IPS-20b (cell line): ENCODE results near the gene PHLPP1.

Source experiments
- H3K27ac ChIP-seq: one replicate; pipeline ENCODE4 v1.5.1; 2013; ENCODE audit warnings: low read length
- H3K27me3 ChIP-seq: 2 replicates; pipeline ENCODE4 v1.6.1; 2013; ENCODE audit warnings: mild to moderate bottlenecking, low read length, inconsistent platforms; ENCODE audit not compliant: insufficient read depth
- H3K36me3 ChIP-seq: 2 replicates; pipeline ENCODE4 v1.6.1; 2013; ENCODE audit warnings: low read depth, mild to moderate bottlenecking, inconsistent platforms, low read length, moderate library complexity; ENCODE audit not compliant: insufficient read depth
- H3K4me1 ChIP-seq: 2 replicates; pipeline ENCODE4 v1.6.1; 2013; ENCODE audit warnings: mild to moderate bottlenecking, control low read depth, inconsistent platforms, low read length, moderate library complexity; ENCODE audit not compliant: insufficient read depth
- H3K4me3 ChIP-seq: 2 replicates; pipeline ENCODE4 v1.5.1; 2013; ENCODE audit warnings: mild to moderate bottlenecking, low read length, inconsistent platforms
- H3K9ac ChIP-seq: 2 replicates; pipeline ENCODE4 v1.6.1; 2013; ENCODE audit warnings: low read depth, mild to moderate bottlenecking, inconsistent platforms, low read length, moderate library complexity
- H3K9me3 ChIP-seq: 2 replicates; pipeline ENCODE4 v1.6.1; 2013; ENCODE audit warnings: mild to moderate bottlenecking, low read depth, low read length, inconsistent platforms; ENCODE audit not compliant: insufficient read depth

The PHLPP1 gene

DNA sequence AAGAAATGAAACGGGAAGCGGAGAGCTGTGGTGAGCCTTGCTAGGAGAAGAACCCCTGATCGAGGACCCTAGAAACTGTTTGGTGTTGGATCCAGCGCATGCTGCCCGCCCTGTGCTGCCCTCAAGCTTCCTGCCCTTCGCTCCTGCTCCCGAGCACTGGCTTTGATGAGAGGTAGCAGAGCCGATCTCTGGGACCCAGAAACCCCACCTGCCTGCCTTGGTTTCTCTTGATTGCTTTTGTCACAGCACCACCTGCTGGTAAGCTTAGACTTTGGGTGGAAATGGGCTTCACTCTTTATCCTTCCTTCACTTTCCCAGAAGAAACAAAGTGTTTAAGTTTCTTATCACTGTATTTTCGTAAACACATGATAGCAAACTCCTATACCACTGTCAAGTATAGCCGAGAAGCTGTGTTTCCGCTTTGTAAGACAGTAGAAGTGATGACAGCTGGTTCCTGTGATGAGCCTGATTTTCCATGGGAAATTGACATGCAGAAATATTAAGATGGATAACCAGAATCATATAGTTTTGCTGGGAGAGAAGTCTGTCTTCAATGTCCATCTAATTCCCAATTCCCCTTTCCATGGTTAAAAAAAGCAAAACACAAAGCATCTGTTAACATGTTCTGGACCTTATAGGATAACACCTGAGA lies 267.4 kb downstream of the PHLPP1 start:
- Histone ChIP-seq H3K4me1 (no peaks in the 10 kb centered on the region), H3K27ac (no peak overlapping the region), H3K9me3 (no peaks in the 10 kb centered on the region), H3K4me3 (no peak overlapping the region), H3K36me3 (peaks cover 26% of the 10 kb centered on the region), H3K27me3 (no peaks in the 10 kb centered on the region), H3K9ac (no peak overlapping the region)

DNA sequence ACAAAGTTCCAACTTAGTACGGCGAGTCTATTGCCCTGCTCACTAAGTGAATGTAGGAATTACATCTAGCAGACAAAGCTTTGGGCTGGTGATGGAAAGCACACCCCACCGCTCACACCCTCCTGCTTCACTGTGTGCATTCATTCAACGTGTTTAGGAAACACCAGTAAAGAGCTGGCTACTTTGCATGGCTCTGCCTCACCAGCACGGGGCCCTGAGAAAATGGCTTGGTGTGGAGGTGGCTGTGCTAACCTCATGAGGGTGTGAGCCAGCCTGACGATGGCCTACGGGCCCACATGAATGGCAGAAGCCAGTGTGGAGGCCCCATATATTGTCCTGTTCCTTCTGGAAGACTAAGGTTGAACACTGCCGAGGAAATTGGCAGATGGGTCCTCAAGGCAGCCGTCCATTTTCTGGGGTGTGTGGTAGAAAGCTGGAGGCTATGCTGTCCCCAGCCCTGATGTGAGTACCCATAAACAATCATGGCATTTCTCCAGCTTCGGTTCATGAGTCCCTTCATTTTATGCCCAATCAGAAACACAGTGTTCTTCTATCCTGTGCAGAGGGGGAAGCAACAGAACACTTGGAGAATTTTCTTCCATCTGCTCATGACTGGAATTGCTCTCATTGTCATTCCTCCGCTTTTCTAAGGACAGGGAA lies 269.4 kb downstream of the PHLPP1 start:
- no peak overlapping the region for H3K27ac ChIP-seq
- H3K36me3 ChIP-seq: peaks cover 5% of the 10 kb centered on the region; the same call in 1 of the 2 replicates
- H3K4me1 ChIP-seq: no peaks in the 10 kb centered on the region
- H3K4me3 ChIP-seq: no peak overlapping the region
- no peak overlapping the region for H3K9ac ChIP-seq
- no peaks in the 10 kb centered on the region for H3K27me3 ChIP-seq
- no peaks in the 10 kb centered on the region for H3K9me3 ChIP-seq

GRCh38 chr18:62986490-62986889 lies 271.1 kb downstream of the PHLPP1 start:
- no peaks in the 10 kb centered on the region for H3K36me3 ChIP-seq
- no peaks in the 10 kb centered on the region for H3K9me3 ChIP-seq
- H3K4me3 ChIP-seq: no peak overlapping the region
- no peak overlapping the region for H3K27ac ChIP-seq
- no peak overlapping the region for H3K9ac ChIP-seq
- H3K27me3 ChIP-seq: no peaks in the 10 kb centered on the region
- no peaks in the 10 kb centered on the region for H3K4me1 ChIP-seq

GRCh38 chr18:62987055-62987830 lies 271.9 kb downstream of the PHLPP1 start:
- no peak overlapping the region for H3K27ac ChIP-seq
- no peak overlapping the region for H3K9ac ChIP-seq
- no peaks in the 10 kb centered on the region for H3K36me3 ChIP-seq
- H3K9me3 ChIP-seq: no peaks in the 10 kb centered on the region
- H3K4me3 ChIP-seq: no peak overlapping the region
- H3K27me3 ChIP-seq: no peaks in the 10 kb centered on the region
- H3K4me1 ChIP-seq: no peaks in the 10 kb centered on the region

GRCh38 chr18:62987859-62988258 lies 272.5 kb downstream of the PHLPP1 start:
- no peaks in the 10 kb centered on the region for H3K36me3 ChIP-seq
- H3K27me3 ChIP-seq: no peaks in the 10 kb centered on the region
- no peak overlapping the region for H3K9ac ChIP-seq
- H3K4me3 ChIP-seq: no peak overlapping the region
- no peaks in the 10 kb centered on the region for H3K4me1 ChIP-seq
- no peaks in the 10 kb centered on the region for H3K9me3 ChIP-seq
- H3K27ac ChIP-seq: no peak overlapping the region

- Histone ChIP-seq H3K4me3 (no peak overlapping the region), H3K4me1 (no peaks in the 10 kb centered on the region), H3K27me3 (no peaks in the 10 kb centered on the region), H3K9ac (no peak overlapping the region), H3K9me3 (no peaks in the 10 kb centered on the region), H3K27ac (no peak overlapping the region), H3K36me3 (no peaks in the 10 kb centered on the region)
Observed at GRCh38 chr18:62988471-62988870, 273.1 kb downstream of the PHLPP1 start.

DNA sequence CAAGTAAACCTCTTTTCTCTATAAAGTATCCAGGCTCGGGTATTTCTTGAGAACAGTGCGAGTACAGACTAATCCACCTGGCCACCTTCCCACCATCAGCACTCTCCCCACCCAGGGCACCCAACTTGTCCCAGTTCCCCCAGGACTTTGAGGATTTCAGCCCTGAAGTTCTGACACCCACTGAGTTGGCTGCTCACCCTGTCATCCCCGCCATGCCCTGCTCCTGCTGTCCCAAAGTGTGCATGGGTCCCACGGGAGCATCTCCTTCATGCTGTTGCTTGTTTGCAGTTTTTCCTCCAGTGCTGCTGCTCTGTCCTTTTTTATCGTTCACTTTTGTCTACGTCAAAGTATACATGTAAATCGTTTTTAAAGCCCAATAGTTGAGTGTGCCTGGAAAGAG lies 273.9 kb downstream of the PHLPP1 start:
- Histone ChIP-seq H3K9me3 (no peaks in the 10 kb centered on the region), H3K36me3 (no peaks in the 10 kb centered on the region), H3K9ac (no peak overlapping the region), H3K27me3 (no peaks in the 10 kb centered on the region), H3K4me3 (no peak overlapping the region), H3K4me1 (no peaks in the 10 kb centered on the region), H3K27ac (no peak overlapping the region)

GRCh38 chr18:62990653-62991052 lies 275.3 kb downstream of the PHLPP1 start:
- Histone ChIP-seq H3K9ac (no peak overlapping the region), H3K9me3 (no peaks in the 10 kb centered on the region), H3K27me3 (no peaks in the 10 kb centered on the region), H3K4me3 (no peak overlapping the region), H3K36me3 (no peaks in the 10 kb centered on the region), H3K4me1 (no peaks in the 10 kb centered on the region), H3K27ac (no peak overlapping the region)

DNA sequence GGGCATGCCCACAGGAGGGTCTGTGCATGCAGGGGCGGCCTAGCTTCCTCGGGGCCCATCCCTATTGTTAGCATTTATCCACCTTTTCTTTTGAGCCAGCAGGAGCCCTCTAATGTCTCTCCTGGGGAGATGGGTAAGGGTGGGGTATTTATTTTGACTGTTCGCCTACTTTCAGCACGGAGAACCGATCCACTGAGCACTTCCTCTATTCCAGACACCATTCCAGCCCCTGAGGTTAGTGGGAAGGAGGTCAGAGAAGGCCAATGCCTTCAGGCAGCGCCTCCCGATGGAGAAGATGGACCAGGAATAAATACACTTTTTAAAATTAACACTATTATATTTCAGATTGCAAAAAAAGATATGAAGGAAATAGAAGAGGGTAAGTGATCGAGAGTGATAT lies 276.0 kb downstream of the PHLPP1 start:
- H3K36me3 ChIP-seq: no peaks in the 10 kb centered on the region
- no peak overlapping the region for H3K9ac ChIP-seq
- H3K27me3 ChIP-seq: no peaks in the 10 kb centered on the region
- no peaks in the 10 kb centered on the region for H3K4me1 ChIP-seq
- H3K9me3 ChIP-seq: no peaks in the 10 kb centered on the region
- H3K4me3 ChIP-seq: no peak overlapping the region
- no peak overlapping the region for H3K27ac ChIP-seq

DNA sequence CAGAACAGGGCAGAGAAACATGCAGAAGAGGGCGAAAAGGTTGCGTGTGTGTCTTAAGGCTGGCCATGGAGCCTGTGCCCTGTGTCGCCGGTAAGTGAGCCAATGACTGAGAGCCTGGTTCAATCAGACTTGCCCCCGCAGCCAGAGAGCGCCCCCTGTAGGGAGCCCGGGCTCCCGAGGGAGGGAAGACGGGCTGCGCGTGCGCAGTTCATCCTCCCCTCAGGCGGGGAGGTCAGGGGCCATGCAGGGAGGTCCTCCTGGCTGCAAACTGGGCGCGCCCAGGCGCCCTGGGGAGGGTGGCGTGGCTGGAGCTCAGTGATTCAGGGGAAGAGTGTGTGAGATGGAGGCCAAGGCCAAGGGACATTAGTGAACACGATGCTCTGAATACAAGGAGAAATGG lies 276.6 kb downstream of the PHLPP1 start:
- H3K27ac ChIP-seq: no peak overlapping the region
- H3K4me3 ChIP-seq: no peak overlapping the region
- no peaks in the 10 kb centered on the region for H3K27me3 ChIP-seq
- H3K4me1 ChIP-seq: no peaks in the 10 kb centered on the region
- H3K9me3 ChIP-seq: no peaks in the 10 kb centered on the region
- H3K9ac ChIP-seq: no peak overlapping the region
- H3K36me3 ChIP-seq: no peaks in the 10 kb centered on the region

GRCh38 chr18:62992877-62993365 lies 277.6 kb downstream of the PHLPP1 start:
- Histone ChIP-seq H3K9ac (no peak overlapping the region), H3K4me3 (no peak overlapping the region), H3K4me1 (no peaks in the 10 kb centered on the region), H3K9me3 (no peaks in the 10 kb centered on the region), H3K36me3 (no peaks in the 10 kb centered on the region), H3K27ac (no peak overlapping the region), H3K27me3 (no peaks in the 10 kb centered on the region)

DNA sequence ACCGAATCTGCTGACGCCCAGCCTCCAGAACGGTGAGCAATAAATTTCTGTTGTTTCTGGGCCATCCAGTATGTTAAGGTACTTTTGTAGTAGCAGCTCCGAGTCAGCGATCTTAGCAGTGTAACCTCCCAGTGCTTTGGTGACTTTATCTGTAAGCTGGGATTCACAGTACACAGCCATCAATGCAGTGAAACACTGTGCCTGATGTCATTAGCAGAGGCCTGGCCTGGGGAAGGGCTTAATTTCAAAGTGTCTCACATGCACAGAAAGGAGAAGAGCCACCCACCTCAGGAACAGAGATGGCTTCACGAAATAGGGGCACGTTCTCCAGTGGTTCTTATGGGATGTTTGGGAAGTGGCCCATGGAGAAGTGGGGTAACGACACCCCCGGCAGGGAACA lies 281.2 kb downstream of the PHLPP1 start:
- no peak overlapping the region for H3K4me3 ChIP-seq
- H3K27ac ChIP-seq: no peak overlapping the region
- no peak overlapping the region for H3K9ac ChIP-seq
- no peaks in the 10 kb centered on the region for H3K4me1 ChIP-seq
- no peaks in the 10 kb centered on the region for H3K27me3 ChIP-seq
- H3K36me3 ChIP-seq: no peaks in the 10 kb centered on the region
- no peaks in the 10 kb centered on the region for H3K9me3 ChIP-seq
